ENCODE data around the gene TEAD2.
A peak's percentile ranks its signal among the peaks of the same experiment; 100 is the strongest.
"Not testable (repeated sequence)": the region's sequence is repeated elsewhere in the genome, so short reads cannot be mapped to it uniquely, and the experiment has no call there.

The TEAD2 gene

DNA sequence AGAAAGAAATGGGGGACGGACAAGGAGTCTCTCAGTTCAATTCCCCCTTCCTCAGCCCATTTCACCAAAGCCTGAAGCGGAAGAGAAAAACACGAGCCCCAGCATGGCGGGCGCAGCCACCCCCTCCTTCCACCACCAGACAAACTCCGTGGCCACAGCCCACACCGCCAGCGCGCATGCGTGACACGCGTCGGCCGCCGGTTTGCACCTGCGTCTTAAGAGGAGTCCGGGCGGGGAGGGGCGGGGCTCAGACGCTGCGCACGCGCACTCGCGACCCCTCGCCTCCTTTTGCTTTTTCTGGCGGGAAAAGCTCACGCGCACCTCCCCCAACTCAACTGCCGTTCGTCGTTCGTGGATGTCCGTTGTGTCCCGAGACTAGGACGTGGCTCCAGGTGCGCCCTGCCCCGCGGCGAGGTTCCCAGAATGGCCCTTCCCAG is 25.7 kb upstream of the TEAD2 start, which contains the start of gene KASH5:
TSS of gene KASH5 (plus strand) at position 314 of the 437 bp plus-strand sequence. CDS start 2,635 bp downstream, outside the sequence.
- DNase-seq (ENCODE audit: low read depth, low spot score): no peak

GRCh38 chr19:49383599-49383998 is 21.4 kb upstream of the TEAD2 start:
- DNase-seq (ENCODE audit: low read depth, low spot score): no peak

GRCh38 chr19:49382639-49383038 is 20.4 kb upstream of the TEAD2 start:
- no peak for DNase-seq (ENCODE audit: low read depth, low spot score)

- no peak for DNase-seq (ENCODE audit: low read depth, low spot score)
Measured at GRCh38 chr19:49380391-49380790, 18.2 kb upstream of the TEAD2 start.

DNA sequence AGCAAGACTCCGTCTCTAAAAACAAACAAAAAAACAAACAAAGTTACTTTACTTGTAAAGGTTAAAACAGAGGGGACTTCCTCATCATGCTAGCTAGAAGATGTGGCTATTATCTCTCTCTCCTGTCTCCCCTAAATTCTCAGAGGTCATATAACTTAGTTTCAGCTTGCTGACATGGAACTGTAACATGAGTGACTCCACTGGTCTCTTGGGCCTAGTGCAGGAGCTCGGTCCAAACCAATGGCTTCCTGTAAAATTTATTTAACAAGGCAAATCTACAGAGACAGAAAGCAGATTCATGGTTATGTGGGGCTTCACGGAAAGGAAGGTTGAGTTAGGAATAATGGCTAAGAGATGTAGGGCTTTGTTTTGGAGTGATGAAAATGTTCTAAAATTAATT is 16.3 kb upstream of the TEAD2 start:
- DNase-seq (ENCODE audit: low read depth, low spot score): no peak

- no peak for DNase-seq (ENCODE audit: low read depth, low spot score)
Measured at GRCh38 chr19:49374665-49375434, 12.6 kb upstream of the TEAD2 start.

DNA sequence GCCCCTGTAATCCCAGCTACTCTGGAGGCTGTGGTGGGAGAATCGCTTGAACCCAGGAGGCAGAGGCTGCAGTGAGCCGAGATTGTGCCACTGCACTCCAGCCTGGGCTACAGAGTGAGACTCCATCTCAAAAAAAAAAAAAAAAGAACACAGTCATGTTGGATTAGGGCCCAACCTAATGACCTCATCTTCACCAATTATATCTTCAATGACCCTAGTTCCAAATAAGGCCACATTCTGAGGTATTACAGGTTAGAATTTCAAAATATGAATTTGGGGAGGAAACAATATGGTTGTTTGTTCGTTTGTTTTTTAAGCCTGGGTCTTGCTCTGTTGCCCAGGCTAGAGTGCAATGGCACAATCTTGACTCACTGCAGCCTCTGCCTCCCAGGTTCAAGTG is 11.0 kb upstream of the TEAD2 start:
- DNase-seq (ENCODE audit: low read depth, low spot score): not testable (repeated sequence)

DNA sequence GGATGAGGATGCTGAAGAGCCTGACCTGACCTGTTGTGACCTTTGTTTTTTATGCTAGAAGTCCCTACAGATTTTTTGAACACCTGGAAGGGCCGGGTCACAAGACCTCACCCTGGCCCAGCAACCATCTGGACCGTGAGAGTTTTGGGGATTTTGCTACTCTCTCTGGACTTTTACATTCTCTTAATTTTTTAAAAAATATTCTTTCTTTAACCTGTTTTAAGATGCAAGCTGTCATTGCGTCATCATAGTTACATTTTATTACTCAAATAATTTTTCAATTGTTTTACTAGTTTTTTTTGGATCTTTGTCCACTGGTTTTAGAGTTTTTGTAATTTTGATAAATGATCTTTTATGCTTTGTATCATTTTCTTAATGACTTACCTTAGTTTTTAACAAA is 9.0 kb upstream of the TEAD2 start:
- no peak for DNase-seq (ENCODE audit: low read depth, low spot score)

GRCh38 chr19:49368711-49369358 is 6.6 kb upstream of the TEAD2 start:
- DNase-seq (ENCODE audit: low read depth, low spot score): no peak

- no peak for DNase-seq (ENCODE audit: low read depth, low spot score)
Measured at GRCh38 chr19:49366110-49366509, 3.9 kb upstream of the TEAD2 start.

- no peak for DNase-seq (ENCODE audit: low read depth, low spot score)
Measured at GRCh38 chr19:49364083-49364737, 2.0 kb upstream of the TEAD2 start.

DNA sequence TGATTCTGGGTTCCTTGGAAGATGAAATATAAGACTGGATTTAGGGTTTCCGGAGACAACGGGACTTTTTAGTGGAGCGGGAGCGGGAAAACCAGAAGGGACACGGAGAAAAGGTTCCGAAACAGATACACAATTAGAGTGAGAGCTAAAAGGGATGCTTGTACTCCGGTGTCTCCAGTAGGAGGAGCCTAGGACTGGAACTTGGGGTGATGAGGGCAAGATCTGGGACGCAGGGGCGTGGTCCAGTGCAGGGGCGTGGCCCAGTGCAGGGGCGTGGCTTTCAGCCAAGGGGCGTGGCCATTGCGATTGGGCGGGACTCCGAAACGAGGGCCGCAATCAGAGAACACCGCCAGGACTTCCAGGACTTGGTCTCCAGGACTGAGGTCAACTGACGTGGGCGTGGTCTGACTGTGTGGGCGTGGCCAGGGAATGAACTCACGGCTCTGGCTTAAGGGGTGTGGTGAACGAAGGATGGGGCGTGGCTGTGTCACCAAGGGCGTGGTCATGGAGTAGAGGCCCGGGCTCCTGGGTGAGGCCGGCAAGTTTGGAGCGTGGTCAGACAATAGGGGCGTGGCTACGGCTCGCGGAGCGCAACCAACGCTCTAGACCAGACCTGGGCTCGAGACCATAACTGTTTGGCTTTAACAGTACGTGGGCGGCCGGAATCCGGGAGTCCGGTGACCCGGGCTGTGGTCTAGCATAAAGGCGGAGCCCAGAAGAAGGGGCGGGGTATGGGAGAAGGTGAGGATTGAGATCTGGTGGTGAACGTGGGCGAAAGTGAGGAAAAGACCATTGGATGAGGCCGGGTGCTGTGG is 1.3 kb upstream of the TEAD2 start, which contains the start of gene DKKL1:
TSS of gene DKKL1 (plus strand) at position 610 of the 815 bp plus-strand sequence. CDS start at position 732, 122 bp downstream.
- peak; percentile 98 for DNase-seq (ENCODE audit: low read depth, low spot score)

- DNase-seq (ENCODE audit: low read depth, low spot score): no peak
Measured at GRCh38 chr19:49362929-49363267, 682 bp upstream of the TEAD2 start.

DNA sequence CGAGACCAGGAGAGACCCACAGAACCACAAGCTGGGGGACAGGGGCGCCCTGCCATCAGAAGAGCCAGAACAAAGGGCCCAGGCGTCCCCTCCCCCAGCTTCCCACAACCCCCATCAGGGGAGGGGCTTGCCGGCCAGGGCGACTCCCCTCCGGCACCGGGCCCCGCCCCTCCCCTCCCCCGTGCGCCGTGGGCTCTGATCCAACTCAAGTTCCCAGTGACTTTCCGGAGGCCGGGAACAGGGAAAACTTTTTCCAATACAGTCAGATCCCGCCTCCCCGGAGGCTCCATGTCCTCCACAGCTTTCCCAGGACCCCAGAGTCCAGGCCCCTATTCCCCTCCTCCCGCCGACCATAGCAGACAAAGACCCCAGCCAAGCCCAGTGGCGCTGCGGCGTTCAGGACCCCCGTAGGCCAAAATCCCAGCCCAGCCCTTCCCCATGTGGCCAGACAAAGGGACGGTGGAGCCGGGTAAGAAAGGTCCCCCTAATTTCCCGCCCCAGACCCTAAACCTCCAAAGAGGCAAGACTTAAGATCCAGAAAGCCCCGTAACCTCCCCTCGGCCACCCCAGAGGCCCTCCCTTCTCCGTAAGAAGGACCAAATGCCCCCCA is 673 bp downstream of the TEAD2 start:
- DNase-seq (ENCODE audit: low read depth, low spot score): peak; percentile 78

DNA sequence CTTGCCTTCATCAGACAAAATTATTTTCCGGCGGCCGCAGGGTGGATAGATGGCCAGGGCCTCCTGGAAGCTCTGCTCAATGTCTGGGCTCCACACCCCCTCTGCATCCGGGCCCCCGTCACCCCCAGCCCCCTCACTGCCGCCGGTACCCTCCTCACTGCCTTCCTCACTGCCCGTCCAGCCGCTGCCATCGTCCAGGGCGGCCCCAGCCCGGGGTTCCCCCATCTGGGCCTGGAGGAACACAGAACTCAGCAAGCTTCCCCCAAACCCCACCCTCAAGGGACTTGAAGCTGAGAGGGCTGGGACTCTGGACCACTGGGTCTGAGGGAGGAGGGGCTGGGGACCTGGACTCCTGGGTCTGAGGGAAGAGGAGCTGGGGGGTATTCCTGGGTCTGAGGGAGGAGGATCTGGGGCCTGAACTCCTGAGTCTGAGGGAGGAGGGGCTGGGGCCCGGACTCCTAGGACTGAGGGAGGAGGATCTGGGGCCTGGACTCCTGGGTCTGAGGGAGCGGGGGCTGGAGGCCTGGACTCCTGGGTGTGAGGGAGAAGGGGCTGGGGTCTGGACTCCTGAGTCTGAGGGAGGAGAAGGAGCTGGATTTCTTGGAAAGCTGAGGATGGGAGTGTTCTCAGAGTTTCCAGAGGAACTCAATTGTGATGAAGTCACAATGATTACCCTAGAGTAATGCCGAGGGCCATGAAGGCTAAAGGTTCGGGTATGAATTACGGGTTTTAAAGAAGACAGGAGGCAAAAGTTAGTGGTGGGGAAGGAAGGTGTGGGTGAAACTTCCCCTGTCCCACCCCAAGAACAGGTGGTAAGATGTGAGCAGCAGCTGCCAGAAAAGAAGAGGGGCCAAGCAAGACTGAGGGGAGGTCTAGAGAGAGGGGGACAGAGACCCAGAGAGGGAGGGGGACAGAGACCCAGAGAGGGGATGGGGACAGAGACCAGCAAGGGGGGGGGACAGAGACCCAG is 2.1 kb downstream of the TEAD2 start:
- no peak for DNase-seq (ENCODE audit: low read depth, low spot score)

GRCh38 chr19:49357186-49357585 is 5.0 kb downstream of the TEAD2 start:
- DNase-seq (ENCODE audit: low read depth, low spot score): no peak

DNA sequence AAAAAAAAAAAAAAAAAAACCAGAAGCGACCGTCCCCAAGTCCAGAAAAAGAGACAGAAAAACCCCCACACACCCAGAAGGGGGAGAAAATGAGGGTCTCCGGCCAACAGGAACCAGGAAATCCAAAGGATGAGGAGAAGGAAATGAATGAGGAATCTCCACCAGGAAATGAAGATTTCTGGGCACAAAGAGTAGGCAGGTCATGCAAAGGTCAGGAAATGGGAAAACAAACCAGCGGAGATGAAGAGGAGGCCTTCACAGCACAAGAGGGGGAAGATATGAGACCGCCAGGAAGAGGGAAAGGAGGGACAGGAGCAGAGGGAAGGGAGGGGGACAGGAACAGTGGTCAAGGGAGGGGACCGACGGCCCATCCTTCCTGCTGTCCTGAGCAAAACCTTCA is 5.8 kb downstream of the TEAD2 start:
- DNase-seq (ENCODE audit: low read depth, low spot score): no peak

GRCh38 chr19:49355909-49356353 is 6.3 kb downstream of the TEAD2 start:
- no peak for DNase-seq (ENCODE audit: low read depth, low spot score)

DNA sequence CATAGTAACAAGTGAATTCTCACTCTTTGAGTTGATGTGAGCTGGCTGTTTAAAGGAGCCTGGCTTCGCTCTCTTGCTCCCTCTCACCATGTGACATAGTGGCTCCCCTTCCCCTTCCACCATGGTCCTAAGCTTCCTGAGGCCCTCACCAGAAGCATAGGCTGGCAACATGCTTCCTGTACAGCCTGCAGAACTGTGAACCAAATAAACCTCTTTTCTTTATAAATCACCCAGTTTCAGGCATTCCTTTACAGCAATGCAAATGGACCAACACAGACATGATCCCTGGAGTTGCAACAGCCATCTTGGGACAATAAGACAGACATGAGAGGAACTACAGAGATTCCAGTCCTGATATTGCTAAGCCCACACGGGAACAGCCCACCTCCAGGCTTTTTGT is 12.6 kb downstream of the TEAD2 start:
- no peak for DNase-seq (ENCODE audit: low read depth, low spot score)
